ENCODE data around the gene ASCC1. TPM values are rescaled to one million over a fixed set of nuclear protein-coding genes. Genes with fewer than 3 reads are reported as not detected.
"Not testable (repeated sequence)": the region's sequence is repeated elsewhere in the genome, so short reads cannot be mapped to it uniquely, and the experiment has no call there.

Gene ASCC1
- polyA plus RNA-seq, 3 donors, result 38.5 to 57.4 (median 43.2) TPM

DNA sequence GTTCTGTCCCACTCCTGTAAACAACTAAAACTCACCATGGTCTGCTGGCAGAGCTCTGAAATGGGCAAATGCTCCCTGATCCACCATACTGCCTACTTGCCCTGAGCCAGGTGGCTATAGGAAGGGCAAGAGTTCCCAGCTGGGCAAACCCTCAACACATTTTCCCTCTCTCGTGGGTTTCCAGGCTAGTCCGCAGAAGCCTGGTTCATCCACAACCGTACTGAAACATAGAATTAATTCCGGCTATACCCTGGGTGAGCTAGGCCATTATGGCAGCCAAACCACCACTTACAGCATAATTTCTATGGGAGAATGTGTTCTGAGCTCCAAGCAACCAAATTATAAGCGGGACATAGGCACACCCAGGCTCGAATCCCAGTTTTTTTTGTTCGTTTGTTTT lies 37.5 kb upstream of the ASCC1 start:
- DNase-seq, result no peak

DNA sequence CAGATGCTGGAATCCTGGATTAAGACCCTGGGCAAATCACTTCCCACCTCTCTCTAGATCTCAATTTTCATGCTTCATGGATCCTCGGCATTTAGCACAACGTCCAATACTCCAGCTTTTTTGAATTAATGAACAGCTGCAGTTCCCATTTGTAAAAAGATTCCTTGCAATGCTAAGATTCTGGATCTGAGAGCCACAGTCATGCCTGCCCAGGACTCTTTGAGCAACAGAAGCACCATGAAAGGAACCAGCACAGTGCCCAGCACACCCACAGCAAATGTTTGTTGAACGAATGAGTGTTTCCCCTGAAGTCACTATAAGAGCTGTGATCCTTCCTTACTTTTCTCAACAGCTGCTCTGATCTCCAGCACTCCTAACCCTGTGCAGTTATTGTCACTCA lies 36.9 kb upstream of the ASCC1 start:
- no peak for DNase-seq

DNA sequence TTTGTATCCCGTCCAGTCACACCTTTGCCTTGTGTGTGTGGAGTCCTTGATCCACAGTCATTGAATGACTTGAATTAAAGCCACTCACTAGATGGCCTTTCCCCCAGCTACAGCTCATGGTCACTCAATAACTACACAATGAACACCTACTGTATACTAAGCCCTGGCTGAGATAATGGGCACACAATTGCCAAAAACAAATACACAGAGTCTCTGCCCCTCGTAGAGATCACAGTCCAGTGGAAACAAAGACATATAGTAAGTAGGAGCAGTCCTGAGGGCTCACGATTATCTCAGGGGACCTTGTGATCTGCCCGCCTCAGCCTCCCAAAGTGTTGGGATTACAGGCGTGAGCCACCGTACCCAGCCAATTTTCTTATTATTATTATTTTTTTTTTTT lies 35.6 kb upstream of the ASCC1 start:
- no peak for DNase-seq

DNA sequence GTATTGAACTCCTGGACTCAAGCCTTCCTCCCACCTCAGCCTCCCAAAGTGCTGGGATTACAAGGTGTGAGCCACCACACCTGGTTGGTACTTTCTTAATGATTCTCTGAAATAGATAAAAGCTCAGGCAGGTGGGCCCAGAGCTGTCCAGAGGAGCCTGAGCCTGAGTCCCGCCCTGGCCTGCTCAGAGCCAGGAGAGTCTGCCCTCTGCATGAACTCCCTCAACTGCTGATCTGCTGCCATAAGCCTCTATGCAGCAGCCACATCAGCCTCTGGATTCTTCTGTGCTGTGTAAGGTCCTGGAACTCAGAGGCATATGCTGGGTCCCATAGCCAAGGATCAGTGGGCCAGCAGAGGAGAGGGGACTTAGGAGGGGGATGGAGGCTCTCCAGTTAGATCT lies 34.6 kb upstream of the ASCC1 start:
- DNase-seq, result no peak

DNA sequence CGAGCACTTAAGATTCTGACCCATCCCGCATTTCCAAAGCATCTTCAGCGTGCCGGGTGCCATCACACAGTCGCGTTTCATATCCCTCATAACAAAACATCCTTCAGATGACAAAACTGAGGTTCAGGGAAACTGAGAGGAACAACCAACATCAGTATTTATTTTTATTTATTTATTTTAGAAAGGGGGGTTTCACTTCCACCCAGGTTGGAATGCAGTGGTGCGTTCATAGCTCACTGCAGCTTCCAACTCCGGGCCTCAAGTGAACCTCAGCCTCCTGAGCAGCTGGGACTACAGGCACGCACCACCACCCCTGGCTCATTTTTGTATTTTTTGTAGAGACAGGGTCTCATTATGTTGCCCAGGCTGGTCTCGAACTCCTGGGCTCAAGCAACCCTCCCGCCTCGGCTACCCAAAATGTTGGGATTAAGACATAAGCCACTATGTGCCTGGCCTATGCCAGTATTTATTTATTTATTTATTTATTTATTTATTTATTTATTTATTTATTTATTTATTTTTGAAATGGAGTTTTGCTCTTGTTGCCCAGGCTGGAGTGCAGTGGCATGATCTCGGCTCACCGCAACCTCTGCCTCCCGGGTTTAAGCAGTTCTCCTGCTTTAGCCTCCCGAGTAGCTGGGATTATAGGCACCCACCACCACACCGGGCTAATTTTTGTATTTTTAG lies 33.2 kb upstream of the ASCC1 start:
- not testable (repeated sequence) for DNase-seq

DNA sequence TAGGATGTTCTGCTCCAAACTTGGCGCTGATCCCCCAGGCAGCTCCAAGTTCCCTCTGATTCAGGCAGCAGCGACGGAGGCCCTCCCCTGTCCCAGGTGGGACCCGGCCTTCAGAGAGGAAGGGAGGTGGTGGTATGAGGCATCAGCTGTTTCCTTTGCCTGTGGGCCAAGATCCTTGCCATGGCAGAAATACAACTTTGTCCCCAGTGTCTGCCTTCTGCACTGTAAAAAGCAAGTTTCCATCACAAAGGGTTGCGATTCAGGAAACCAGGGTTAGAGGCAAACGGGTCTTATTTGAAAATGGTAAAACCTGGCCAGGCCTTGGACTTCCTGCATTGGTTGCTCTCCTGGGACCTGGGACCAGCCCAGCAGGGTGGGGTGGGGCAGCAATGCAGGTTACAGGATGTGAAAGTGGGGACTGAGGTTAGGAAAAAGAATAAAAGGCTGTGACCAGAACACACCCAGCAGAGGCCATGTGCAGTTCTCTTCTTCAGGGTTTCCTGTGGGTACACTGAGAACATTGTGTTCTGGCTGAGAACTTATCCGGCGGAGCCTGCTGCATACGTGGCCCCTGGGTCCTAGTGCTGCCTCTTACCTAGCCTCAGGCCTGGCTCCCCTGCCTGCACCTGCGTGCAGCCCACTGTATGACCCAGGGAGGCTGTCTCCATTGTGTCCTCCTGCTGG lies 32.5 kb upstream of the ASCC1 start:
- no peak for DNase-seq

DNA sequence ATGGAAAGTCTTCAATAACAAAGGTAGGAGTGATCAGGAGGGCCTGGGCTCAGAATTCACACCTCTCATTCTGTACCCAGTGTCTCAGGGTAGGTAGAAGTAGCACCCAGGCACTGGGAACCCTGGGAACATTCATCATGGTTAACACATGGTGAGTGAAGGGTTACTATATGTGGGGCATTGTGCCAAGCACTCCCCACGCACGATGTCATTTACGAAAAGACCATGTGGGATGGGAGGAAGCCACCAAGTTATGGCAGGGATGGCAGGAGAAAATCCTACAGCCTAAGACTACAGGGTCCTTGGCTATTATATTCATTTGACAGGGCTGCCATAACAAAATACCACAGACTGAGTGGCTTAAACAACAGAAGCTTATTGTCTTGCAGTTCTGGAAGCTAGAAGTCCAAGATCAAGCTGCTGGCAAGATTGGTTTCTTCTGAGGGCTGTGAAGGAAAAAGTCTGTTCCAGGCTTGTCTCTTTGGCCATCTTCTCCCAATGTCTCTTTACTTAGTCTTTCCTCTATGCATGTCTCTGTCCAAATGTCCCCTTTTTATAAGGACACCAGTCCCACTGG lies 30.0 kb upstream of the ASCC1 start:
- DNase-seq, result no peak

DNA sequence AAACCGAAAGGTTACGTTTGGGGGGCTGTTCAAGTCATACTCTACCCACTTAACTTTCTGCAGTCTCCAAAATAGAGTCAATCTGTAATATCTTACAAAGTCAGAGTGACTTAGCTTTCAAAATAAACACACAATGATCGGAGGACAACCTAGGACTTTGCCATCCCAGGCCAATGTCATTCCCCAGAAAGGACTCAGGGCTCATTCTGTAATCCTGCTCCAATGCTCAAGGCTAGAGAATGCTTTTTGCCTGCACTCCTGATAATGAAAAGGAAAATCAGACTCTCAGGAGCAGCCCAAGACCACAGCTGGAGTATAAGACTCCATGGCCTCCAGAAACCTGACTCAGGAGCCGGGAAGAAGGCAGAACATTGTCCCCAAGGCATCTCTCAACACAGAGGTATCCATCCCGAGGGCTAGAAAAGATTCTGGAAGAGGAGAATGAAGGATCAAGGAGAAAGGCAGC lies 28.5 kb upstream of the ASCC1 start:
- no peak for DNase-seq

DNA sequence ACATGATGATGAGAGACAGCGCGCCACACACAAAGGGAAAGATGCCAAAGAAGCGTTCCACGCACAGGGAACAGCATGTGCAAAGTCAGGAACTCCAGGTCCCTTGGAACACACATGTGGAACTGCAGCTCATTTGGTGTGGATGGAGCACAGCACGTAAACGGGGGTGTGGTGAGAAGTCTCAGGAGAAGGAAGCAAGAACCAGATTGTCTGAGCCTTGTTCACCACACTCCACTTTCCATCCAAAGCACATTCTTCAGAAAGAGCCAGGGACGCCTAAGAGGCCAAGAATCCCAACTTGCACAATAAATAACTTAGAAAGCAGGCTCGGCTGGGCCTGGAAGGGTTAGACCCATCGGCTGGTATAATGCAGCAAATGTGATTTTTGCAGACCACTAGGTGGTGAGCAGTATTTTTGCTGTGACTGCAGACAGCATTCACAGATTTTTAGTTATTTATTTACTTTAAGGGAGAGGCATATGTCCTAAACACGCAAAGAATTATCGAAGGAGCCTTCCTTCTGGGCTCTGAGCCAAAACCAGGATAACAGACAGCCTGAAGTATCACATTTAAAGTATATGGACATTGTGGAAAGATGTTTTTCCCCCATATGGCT lies 27.9 kb upstream of the ASCC1 start:
- peak; percentile 74 for DNase-seq

DNA sequence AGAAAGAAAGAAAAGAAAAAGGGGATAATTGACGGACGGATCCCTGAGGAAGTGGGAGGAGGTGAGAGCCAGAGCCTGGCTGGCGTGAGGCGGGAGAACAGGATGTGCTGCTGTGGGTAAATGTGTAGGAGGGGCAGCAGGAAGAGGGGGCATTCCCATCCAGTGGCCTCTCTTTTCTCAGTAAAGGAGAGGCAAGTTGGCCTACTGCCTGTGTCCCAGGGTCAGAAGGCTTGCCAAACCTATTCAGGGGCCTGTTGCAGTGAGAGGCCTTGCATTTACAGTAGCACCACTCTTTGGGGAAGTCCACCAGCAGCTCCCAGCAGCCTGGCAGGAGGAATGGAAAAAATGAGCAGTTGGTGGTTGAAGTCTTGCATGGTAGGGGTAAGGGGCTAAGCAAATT lies 26.6 kb upstream of the ASCC1 start:
- no peak for DNase-seq

DNA sequence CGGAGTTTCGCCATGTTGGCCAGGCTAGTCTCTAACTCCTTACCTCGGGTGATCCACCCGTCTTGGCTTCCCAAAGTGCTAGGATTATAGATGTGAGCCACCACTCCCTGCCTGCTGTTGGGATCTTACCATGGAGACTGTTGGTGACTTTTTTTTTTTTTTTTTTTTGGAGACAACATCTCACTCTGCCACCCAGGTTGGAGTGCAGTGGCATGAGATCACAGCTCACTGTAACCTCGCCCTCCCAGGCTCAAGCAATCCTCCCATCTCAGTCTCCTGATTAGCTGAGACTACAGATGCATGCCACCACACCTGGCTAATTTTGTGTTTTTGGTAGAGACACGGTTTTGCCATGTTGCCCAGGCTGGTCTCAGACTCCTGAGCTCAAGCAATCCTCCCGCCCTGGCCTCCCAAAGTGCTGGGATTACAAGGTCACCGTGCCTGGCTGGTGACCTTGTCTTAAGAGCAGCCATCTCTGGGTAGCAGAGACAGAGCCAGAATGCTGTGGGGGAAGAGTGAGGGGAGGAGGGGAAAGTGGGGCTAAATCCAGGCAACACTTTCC lies 25.7 kb upstream of the ASCC1 start:
- DNase-seq, result no peak

DNA sequence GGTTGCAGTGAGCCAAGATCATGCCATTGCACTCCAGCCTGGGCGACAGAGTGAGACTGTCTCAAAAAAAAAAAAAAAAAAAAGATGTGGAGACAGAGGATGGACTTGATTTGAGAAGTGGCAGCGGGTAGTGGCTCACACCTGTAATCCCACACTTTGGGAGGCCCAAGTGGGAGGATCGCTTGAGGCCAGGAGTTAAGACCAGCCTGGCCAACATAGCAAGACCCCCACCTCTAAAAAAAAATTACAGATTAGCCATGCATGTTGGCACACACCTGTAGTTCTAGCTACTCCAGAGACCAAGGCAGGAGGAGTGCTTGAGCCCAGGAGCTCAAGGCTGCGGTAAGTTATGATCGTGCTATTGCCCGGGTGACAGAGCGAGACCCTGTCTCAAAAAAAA lies 24.3 kb upstream of the ASCC1 start:
- no peak for DNase-seq

DNA sequence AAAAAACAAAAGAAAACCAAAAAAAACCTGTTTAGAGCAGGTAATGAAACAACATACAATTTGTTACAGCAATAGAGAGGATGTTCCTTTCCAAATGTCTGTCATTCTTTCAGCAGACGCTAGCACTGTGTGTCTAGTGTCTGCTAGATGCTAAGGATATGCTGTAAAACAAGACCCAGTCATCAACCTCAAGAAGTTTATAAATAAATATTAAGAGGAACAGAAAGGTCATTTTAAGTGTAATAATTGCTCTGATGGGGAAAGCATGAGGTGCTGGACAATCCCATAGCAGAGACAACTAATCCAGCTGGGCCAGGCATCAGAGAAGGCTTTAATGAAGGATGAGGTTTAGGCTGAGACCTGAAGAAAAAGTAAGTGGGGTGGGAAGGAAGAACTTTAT lies 23.3 kb upstream of the ASCC1 start:
- no peak for DNase-seq

DNA sequence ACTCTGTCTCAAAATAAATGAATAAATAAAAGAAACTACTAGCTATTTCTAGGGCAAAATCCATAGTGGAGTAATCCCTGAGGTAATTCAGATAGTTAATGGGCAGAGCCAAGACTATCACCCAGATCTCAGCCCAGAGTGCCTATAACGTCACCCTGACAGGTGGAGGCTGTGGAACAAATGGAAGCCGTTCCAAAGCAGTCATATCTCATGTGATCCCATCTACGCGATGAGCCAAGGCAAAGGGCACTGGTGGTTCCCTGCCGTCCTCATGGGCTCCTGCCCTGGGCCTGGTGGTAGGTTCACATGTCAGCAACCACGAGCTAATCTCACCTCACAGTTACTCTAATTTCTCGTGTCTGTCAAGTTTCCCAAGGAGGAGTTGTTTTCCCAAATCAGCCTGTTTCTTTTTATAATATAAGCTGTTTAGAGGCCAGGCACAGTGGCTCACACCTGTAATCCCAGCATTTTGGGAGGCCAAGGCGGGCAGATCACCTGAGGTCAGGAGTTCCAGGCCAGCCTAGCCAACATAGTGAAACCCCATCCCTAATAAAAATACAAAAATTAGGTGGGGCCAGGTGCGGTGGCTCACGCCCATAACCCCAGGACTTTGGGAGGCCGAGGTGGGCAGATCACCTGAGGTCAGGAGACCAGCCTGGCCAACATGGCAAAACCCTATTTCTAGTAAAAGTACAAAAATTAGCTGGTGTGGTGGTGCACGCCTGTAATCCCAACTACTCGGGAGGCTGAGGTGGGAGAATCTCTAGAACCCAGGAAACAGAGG lies 22.5 kb upstream of the ASCC1 start:
- DNase-seq, result no peak

DNA sequence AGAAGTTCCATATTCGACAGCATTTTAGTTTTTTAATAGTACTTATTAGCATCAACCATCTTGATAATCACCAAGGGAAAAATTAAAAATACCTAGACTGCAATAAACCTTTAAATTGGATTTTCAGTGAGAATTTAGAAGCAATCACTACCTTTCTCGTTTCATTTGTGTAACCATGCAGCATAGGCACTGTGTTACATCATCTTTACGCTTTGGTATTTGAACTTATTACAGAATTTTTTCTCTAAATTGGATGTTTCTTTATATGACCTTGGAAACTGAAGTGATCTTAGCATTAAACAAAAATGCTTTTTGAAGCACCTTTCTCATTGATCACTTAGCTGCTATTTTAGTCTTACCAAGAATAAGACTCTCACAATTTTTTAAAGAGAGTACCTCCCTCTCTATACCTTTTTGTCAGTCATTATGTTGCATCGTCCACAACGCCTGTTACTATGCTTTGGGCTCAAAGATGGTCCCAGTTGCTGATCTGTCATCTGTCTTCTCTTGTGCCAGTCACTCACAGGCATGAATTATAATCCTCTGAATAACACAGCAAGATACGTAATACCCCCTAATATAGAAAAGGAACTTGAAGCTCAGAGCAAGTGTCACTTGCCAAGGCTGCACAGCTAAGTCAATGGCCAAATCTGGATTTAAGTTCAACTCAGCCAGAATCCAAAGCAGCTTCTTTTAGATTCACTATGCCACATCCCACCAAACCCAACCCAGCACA lies 19.6 kb upstream of the ASCC1 start:
- DNase-seq, result no peak

DNA sequence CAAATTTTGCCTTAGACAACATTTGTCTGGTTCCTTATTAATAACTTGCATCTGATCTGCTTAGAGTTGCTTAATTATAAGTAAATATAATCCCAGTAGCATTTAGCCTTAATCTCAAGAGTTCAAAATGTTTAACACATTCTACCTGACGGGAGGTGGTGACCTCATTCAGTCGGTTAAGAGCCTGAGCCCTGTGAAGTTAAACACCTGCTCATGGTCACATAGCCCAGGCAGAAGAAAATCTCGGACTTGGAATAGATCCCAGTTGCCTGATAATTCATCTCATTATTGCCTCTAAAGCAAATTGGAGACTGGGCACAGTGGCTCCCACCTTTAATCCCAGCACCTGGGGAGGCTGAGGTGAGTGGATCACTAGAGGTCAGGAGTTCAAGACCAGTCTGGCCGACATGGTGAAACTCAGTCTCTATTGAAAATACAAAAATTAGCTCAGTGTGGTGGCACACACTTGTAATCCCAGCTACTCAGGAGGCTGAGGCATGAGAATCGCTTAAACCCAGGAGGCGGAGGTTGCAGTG lies 18.6 kb upstream of the ASCC1 start:
- no peak for DNase-seq

DNA sequence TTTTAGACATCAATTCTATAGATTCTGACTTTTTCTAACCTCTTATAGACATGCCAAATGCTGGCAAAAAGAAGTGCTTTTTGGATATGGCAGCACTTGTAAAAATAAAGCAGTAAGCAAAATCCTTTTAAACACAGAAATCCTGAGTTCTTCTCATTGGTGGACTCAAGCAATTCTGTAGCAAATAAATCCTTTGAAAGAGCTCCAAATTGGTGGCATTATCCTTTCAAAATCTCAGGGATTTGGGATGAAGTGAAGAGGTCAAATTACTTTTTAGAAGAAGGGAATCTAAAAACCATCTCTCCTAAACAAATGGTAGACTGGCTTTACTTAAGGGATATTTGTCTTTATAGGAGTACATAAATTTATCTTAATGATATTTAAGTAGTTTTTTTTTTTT lies 17.5 kb upstream of the ASCC1 start:
- no peak for DNase-seq

DNA sequence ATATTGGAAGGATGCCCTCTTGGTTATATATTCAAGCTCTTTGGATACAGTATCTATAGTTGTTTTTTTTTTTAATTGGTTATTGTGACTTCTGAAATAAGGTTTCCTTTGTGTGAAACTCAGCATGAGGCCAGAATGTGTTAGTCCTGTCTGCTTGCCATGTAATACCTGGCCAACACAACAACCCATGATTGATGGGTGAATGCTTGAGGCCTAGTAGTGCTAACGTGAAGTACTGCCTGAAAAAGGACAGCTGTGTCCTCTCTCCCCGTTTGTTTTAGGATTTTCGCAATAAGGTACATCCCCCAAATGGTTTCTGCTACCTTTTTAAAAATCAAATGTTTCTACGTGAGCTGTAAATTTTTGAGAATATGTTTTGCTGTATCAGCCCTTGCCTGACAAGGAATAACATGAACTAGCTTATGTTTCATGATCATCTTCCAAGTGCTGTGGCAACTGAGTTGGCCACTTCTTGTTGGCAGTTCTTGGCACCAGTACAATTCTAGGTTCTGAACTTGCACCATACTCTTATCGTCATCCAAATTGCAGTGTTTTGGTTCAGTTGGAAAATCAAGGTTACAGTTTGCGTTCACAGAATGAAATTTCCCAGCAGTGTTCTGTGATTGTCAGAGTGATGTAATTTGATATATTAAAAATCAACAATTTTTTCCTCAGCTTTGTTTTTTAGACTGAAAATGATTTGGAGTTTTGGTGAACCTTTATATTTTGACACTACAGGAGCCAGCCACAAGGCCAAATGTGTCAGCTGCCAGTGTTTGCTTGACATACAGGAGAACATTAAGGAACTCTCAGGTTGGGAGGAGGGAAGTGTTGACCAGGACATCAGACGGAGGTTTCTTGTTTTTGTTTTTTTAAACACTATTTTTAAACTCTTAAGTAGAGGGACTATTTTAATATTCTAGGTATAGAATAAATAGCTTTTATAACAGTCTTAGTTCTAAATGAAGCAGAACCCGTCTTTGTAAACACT lies 13.5 kb upstream of the ASCC1 start:
- DNase-seq, result no peak

DNA sequence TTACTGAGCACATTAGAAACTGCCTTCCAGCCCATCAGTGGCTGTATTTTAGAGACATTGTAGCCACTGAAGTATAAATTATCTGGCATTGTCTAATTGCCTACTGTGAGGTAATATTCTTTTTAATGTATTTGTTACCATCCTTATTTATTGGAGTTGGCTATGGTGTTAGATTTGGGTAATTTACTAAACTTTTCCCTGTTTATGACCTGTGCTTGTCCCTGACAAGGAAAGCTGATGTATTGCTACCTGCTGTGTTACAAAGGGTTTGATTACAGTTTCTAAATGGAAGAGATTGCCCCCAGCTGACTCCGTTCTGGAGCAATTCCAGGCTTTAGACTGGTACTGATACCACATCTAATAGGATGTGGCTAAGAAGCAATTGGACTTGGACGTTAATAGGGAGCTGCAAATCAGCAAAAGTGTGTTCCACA lies 12.3 kb upstream of the ASCC1 start:
- no peak for DNase-seq

DNA sequence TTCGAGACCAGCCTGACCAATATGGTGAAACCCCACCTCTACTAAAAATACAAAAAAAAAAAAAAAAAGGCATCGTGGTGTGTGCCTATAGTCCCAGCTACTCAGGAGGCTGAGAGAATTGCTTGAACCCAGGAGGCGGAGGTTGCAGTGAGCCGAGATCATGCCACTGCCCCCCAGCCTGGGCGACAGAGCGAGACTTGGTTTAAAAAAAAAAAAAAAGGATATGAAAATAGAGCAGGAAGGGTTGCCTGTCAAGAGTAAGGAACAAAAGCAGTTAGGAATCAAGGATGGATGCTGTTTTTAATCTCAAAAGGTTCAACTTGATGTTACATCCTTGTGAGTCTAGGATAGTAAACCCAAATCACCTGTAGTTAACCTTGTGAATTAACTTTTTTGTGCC lies 11.8 kb upstream of the ASCC1 start:
- no peak for DNase-seq
